Neutrophil (primary cell): ENCODE data around the gene TTC24.

Source experiments
- H3K27ac ChIP-seq: fragments of 200-600 bp; sonication (generic); 2 replicates; pipeline ENCODE4 v1.5.1; 2016; ENCODE audit warnings: mild to moderate bottlenecking, moderate library complexity
- H3K27me3 ChIP-seq: fragments of 200-600 bp; sonication (generic); 2 replicates; pipeline ENCODE4 v1.6.0; 2016; ENCODE audit warnings: mild to moderate bottlenecking
- H3K36me3 ChIP-seq: fragments of 200-600 bp; sonication (generic); 2 replicates; pipeline ENCODE4 v1.5.1; 2017
- H3K4me1 ChIP-seq, 2 experiments: fragments of 200-600 bp in 1 of 2; sonication (generic) in 1 of 2; 1 replicate in 1 of 2; 2 replicates in 1 of 2; pipeline versions ENCODE4 v1.5.1 to v1.6.1; 2013 to 2016; ENCODE audit warnings: low read depth in 1 of 2, low read length in 1 of 2, mild to moderate bottlenecking in 1 of 2, moderate library complexity in 1 of 2; ENCODE audit not compliant: control insufficient read depth in 1 of 2, insufficient read depth in 1 of 2
- H3K4me3 ChIP-seq, 2 experiments: fragments of 200-600 bp in 1 of 2; sonication (generic) in 1 of 2; 1 replicate in 1 of 2; 2 replicates in 1 of 2; pipeline ENCODE4 v1.5.1; 2013 to 2016; ENCODE audit warnings: low read depth in 1 of 2, low read length in 1 of 2, mild to moderate bottlenecking in 1 of 2, moderate library complexity in 1 of 2
- H3K9me3 ChIP-seq: fragments of 200-600 bp; sonication (generic); 2 replicates; pipeline ENCODE4 v1.5.1; 2016
- CTCF ChIP-seq: fragments of 200-600 bp; sonication (generic); IDR thresholded peaks from 2 replicates; pipeline ENCODE4 v1.5.1; 2016; ENCODE audit warnings: antibody characterized with exemption

The TTC24 gene

DNA sequence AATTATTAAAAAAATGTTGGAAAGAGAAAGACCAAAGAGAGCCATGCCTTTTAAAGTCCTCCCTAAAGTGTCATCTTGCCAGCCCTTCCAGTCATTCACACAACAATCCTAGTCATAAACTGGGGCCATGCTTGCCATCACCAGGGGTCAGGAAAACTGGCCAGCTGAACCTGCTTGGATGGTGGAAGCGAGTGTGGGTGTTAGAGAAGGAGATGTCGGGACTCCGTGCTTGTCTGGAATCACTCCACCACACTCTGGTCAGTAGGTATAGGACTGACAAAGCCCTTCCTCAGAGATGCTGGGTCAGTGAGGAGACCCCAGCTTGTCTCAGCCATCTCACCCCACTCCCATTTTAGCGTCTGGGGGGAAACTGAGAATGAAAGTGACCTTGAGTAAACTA is 36.4 kb downstream of the TTC24 start:
- Histone ChIP-seq H3K4me1 (no peaks in the 10 kb centered on the region), H3K27ac (no peak overlapping the region), H3K27me3 (peaks cover 92% of the 10 kb centered on the region), H3K9me3 (no peaks in the 10 kb centered on the region), H3K4me3 (no peak overlapping the region), H3K36me3 (no peaks in the 10 kb centered on the region)
- TF ChIP-seq CTCF, result no peak

DNA sequence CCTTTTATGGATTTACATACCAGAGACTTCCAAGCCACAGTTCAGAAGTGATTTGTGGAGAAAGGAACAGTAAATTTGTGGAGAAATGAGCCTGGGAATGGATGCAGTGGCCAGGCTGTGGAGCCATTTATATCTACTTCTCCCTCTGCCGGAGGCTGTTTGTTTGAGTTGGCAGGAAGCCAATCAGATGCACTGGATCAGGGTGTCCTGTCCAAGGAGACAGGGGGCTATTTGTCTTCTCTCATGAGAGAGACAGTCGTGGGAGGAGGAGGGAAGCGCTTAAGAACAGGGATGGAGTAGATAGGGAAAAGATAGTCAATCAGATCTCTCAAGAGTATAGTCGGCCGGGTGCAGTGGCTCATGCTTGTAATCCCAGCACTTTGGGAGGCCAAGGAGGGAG is 36.9 kb downstream of the TTC24 start:
- no peak for TF ChIP-seq CTCF
- no peaks in the 10 kb centered on the region for H3K36me3 ChIP-seq
- H3K9me3 ChIP-seq, result no peaks in the 10 kb centered on the region
- no peak overlapping the region for H3K27ac ChIP-seq
- H3K4me3 ChIP-seq, result no peak overlapping the region
- H3K4me1 ChIP-seq, result no peaks in the 10 kb centered on the region
- H3K27me3 ChIP-seq, result peaks cover 93% of the 10 kb centered on the region

DNA sequence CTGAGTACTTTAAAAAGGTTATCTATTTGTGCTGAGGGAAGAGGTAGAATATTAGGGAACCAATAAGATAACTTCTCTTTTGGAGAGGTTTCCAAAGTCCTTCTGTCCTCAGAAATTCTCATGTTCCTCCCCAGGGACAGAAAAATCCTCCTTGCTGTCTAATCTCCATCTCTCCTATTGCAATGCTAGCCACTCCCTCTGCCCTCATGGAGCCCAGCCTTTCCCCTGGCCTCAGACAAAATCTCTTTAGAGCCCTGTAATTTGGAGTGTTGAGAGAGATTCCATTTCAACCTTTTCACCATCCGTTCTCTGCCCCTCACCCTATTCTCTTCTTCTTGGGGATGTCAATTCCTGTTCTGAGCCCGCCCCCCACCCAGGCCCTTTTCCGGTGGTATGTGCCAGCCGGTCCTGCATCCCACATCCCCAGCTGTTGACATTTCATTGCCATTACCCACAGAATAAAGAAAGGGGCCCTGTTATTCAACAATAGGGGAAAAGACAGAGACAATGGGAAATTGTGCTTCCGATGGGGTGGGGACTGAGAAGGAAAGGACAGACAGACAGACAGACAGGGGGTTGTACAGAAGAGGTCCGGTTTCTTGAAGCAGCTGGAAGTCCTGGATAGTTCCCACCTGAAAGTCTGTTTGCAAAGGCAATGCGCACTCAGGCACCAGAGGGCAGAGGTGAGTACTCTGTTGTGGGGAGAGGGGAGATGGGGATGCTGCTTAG is 39.5 kb downstream of the TTC24 start, which contains the start of gene HAPLN2:
Gene HAPLN2, plus strand, starts transcription at position 563 of the 729 bp plus-strand sequence. CDS start 4,076 bp downstream, outside the sequence.
- H3K27ac ChIP-seq, result no peak within 1 kb of the TSS
- H3K36me3 ChIP-seq, result no peaks in the 10 kb centered on the region
- no peak for TF ChIP-seq CTCF
- no peaks in the 10 kb centered on the region for H3K9me3 ChIP-seq
- peaks cover 96% of the 10 kb centered on the region for H3K27me3 ChIP-seq
- no peak within 1 kb of the TSS for H3K4me3 ChIP-seq
- no peaks in the 10 kb centered on the region for H3K4me1 ChIP-seq

DNA sequence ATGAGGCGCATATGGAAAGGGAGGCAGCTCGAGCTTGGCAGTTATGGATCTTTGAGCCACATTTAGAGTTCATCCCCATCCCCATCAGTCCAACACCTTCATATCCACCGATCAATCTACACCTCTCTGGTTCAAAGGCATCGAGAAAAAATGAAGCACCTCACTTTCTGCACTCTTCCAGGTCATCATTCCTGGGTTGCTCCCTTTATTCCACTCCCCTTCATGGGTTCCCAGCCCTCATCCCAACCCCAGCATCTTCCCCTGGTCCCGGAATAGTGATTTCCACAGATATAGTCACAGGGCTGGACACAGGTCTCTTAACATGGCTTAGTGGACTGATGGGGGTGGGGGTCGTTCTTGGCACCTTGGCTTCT is 40.0 kb downstream of the TTC24 start:
- H3K36me3 ChIP-seq, result no peaks in the 10 kb centered on the region
- H3K4me1 ChIP-seq, result peaks cover 0 to 5% of the 10 kb centered on the region in 2 experiments
- no peaks in the 10 kb centered on the region for H3K9me3 ChIP-seq
- H3K27ac ChIP-seq, result no peak overlapping the region
- no peak overlapping the region for H3K4me3 ChIP-seq
- no peak for TF ChIP-seq CTCF
- H3K27me3 ChIP-seq, result peaks cover 97% of the 10 kb centered on the region

DNA sequence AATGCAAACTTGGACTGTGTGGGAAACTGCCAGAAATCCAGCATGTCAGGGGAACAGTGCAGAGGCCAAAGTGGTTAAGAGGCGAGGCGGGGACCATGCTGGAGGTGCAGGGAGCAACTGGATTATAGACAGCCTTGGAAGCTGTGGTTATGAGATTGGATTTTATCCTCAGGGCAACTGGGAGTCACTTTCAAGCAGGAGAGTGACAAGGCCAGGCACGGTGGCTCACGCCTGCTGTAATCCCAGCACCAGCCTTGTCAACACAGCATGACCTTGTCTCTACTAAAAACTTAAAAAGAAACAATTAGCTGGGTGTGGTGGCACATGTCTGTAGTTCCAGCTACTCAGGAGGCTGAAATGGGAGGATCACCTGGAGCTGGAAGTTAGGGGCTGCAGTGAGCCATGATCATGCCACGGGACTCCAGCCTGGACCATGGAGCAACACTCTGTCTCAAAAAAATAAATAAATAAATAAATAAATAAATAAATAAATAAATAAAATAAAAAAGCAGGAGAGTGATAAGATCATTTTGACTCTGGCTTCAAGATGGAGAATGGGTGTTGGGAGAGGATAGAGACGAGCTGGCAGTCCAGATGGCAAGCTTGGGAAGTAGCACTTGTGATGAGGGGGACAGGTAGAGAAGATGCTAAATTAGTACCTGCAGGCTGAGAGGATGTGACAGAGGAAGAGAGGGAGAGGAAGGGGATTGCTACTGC is 43.2 kb downstream of the TTC24 start:
- no peak overlapping the region for H3K4me3 ChIP-seq

More for the DNA sequence above, 43.2 kb downstream of the TTC24 start:
- Histone ChIP-seq H3K27ac (no peak overlapping the region), H3K27me3 (peaks cover 97% of the 10 kb centered on the region), H3K9me3 (no peaks in the 10 kb centered on the region), H3K4me1 (peaks cover 0 to 14% of the 10 kb centered on the region in 2 experiments), H3K36me3 (no peaks in the 10 kb centered on the region)
- TF ChIP-seq CTCF, result no peak
